ENCODE data around the gene CPEB1.
A peak's percentile ranks its signal among the peaks of the same experiment; 100 is the strongest.

The CPEB1 gene

DNA sequence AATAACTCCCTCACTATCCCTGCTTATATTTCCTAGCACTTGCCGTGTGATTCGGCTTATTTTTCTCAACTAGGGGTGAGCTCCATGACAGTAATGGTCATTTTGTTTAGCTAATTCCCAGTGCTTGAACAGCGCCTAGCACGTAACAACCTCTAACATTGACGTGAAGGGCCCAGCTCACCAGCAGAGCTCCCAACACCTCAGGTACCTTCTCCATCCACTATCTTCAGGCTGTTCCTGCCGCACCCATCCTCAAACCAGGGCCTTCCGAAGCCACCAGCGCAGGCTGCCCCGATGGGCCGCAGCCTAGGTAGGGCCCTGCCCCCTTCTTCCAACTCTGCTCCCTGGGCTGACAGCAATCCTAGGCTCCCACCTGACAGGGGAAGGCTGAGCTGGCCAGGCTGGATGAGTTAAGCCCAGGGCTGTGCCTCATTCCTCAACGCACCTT lies 106.2 kb downstream of the CPEB1 start:
- POLR2A ChIA-PET: interaction anchor here (0.6 to 1.4 kb wide), 6 partner anchors 10 to 526 kb away, joined by 3 to 16 read pairs (median 4); partner anchors contain the start of genes BTBD1, EFL1, RAMAC and SAXO2
- DNase-seq (ENCODE audit: extremely low spot score): no peak
- TF ChIP-seq, protein P1, sequence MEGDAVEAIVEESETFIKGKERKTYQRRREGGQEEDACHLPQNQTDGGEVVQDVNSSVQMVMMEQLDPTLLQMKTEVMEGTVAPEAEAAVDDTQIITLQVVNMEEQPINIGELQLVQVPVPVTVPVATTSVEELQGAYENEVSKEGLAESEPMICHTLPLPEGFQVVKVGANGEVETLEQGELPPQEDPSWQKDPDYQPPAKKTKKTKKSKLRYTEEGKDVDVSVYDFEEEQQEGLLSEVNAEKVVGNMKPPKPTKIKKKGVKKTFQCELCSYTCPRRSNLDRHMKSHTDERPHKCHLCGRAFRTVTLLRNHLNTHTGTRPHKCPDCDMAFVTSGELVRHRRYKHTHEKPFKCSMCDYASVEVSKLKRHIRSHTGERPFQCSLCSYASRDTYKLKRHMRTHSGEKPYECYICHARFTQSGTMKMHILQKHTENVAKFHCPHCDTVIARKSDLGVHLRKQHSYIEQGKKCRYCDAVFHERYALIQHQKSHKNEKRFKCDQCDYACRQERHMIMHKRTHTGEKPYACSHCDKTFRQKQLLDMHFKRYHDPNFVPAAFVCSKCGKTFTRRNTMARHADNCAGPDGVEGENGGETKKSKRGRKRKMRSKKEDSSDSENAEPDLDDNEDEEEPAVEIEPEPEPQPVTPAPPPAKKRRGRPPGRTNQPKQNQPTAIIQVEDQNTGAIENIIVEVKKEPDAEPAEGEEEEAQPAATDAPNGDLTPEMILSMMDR (IDR thresholded peaks at IDR 0.05; ENCODE audit: control extremely low read depth, extremely low read depth, low read depth, missing control alignments): no peak
- CTCF ChIA-PET: interaction anchor here (0.9 to 6.2 kb wide), 9 partner anchors 10 to 470 kb away, joined by 3 to 76 read pairs (median 5); no protein-coding TSS in a partner anchor

DNA sequence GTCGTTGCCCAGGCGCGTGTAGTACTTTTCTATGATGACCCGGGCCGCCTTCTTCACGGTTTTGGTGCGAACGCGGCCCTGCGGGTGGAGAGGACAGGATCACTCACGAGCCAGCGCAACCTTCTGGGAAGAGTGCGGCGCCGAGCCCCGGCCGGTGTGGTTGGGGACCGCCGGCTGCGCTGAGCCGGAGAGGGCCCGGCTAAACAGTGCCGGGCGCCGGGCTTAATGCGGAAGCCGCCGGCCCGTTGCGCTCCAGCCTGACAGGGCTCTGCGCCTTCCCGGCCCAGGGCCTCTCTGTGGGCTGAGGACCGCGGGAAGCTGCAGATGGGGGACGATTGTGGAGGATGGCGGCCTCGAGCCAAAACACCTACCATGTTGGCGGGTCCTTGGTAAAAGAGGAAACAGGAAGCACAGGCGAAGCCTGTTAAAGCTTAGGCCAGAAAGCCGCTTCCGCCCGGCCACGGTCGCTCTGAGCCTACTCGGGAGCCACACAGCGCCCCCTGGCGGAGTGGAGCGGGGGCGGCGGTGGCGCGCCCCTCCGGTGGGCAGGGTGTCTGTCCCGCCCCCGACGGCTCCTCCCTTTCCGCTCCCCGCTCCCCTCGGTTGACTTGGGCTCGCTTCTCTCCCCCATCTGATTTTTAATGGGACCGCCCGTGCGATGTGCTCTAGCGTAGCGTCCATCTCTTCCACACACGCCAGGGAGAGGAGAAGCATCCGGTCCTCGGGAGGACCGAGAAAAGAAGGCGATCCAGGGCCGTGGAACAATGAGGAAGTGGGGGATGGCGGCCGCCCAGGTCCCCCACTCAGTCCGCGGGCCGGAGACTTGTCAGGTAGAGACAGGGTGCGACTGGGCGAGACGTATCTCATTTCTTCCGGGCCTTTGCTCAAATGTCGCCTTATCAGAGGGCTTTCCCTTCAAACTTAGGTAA lies 106.8 kb downstream of the CPEB1 start, which contains the start of gene RPS17:
Gene RPS17, minus strand, starts transcription at position 403 of the 929 bp plus-strand sequence. Its CDS starts 29 bp downstream, at position 374.
- peak; percentile 100 for DNase-seq (ENCODE audit: extremely low spot score)
- CTCF ChIA-PET: interaction anchor here (0.8 to 6.2 kb wide), 12 partner anchors 8 to 462 kb away, joined by 3 to 76 read pairs (median 5); partner anchors contain the start of gene RAMAC
- POLR2A ChIA-PET: interaction anchor here (0.5 to 1.4 kb wide), 8 partner anchors 9 to 1650 kb away, joined by 3 to 16 read pairs (median 3); partner anchors contain the start of genes BTBD1, EFL1, RAMAC and SAXO2
- TF ChIP-seq, protein P1 (IDR thresholded peaks at IDR 0.05; ENCODE audit: control extremely low read depth, extremely low read depth, low read depth, missing control alignments): peak; percentile 95

DNA sequence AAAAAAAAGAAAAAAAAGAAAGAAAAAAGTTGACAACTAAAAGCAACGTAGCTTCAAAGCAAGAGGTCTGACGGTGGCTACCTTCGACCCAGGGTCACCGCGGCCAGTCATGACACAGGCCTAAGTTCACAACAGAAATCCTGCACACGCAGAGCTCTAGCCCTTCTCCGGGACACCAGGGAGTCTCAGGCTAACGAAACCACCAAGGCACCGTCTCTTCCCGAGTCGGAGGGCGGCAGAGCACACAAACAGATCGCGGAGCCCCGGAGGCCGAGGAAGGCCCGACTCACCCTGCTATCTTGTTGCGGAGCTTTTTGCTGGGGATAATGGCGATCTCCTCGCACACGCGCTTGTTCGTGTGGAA lies 107.5 kb downstream of the CPEB1 start:
- ChIA-PET POLR2A (interaction anchor here (1.0 to 1.4 kb wide), 4 partner anchors 8 to 528 kb away, joined by 3 to 16 read pairs (median 4); partner anchors contain the start of genes BTBD1, EFL1 and SAXO2), CTCF (interaction anchor here (0.8 to 6.2 kb wide), 9 partner anchors 9 to 463 kb away, joined by 3 to 76 read pairs (median 6); partner anchors contain the start of gene RAMAC)
- no peak for DNase-seq (ENCODE audit: extremely low spot score)
- TF ChIP-seq, protein P1 (IDR thresholded peaks at IDR 0.05; ENCODE audit: control extremely low read depth, extremely low read depth, low read depth, missing control alignments): no peak

DNA sequence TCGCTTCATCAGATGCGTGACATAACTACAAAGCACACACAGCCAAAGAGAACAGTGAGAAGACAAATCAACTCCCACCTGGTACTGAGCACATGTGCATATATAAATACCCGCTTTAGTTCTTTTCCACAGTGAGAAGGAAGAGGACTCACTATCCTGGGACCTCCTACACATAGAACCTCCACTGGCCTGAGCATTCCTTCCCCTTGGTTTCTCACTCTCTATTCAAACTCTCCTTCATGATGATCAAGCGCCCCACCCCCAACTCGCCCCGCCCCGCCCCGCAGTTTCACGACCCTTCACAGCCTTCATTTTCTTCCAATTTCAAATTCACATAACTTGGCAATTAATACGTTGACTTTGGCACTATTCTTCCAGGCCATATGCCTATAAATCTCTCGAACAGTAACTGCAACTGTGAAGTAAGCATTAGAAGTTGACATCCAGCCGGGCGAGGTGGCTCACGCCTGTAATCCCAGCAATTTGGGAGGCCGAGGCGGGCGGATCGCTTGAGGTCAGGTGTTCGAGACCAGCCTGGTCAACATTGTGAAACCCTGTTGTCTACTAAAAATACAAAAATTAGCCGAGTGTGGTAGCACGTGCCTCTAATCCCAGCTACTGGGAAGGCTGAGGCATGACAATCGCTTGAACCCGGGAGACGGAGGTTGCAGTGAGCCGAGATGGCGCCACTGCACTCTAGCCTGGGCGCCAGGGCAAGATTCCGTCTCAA lies 108.0 kb downstream of the CPEB1 start:
- CTCF ChIA-PET: interaction anchor here (0.6 to 6.2 kb wide), 9 partner anchors 9 to 461 kb away, joined by 3 to 76 read pairs (median 4); partner anchors contain the start of gene RAMAC
- TF ChIP-seq, protein P1 (IDR thresholded peaks at IDR 0.05; ENCODE audit: control extremely low read depth, extremely low read depth, low read depth, missing control alignments): no peak
- POLR2A ChIA-PET: interaction anchor here (0.6 kb wide), 1 partner anchor 1159 kb away, joined by 3 read pairs; no protein-coding TSS in a partner anchor
- DNase-seq (ENCODE audit: extremely low spot score): no peak

DNA sequence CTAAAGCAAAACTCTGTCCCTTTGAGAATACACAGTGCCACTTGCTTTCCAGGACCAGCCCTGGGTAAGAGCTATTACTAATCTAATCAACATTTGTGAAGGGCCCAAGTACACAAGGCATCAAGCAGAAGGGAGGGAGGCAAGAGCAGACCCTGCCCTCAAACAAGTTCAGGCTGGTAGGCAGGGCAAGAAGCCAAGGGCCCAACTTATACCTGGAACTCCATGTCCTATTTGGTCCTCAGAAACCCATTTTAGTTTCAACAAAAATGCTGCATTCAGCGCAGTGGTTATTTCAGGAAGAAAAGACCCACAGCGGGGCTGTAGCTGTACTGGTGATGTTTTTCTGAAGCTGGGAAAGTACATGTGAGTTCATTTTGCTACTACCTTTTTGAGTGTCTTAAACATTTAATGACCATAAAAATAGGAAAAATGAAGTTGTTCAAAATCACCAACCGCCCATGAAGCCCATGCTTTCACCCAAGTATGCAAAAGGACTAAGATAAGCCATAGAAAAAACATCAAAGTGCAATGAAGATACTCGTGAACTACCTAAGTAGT lies 109.7 kb downstream of the CPEB1 start:
- DNase-seq (ENCODE audit: extremely low spot score): no peak
- CTCF ChIA-PET: interaction anchor here (0.6 to 3.7 kb wide), 4 partner anchors 10 to 473 kb away, joined by 3 to 14 read pairs (median 4); no protein-coding TSS in a partner anchor
- TF ChIP-seq, protein P1 (IDR thresholded peaks at IDR 0.05; ENCODE audit: control extremely low read depth, extremely low read depth, low read depth, missing control alignments): no peak
- POLR2A ChIA-PET: interaction anchor here (1.1 kb wide), 1 partner anchor 9 kb away, joined by 7 read pairs; no protein-coding TSS in a partner anchor

All from GM10248 (cell line).